HG03103 (cell line): ENCODE data around the gene TAF10.

Experiments used
- ATAC-seq: cut with Tn5 transposase; IDR thresholded peaks from one replicate; pipeline ENCODE4 v1.9.1; 2021; ENCODE audit warnings: low read depth; ENCODE audit not compliant: unreplicated experiment

TAF10 gene

DNA sequence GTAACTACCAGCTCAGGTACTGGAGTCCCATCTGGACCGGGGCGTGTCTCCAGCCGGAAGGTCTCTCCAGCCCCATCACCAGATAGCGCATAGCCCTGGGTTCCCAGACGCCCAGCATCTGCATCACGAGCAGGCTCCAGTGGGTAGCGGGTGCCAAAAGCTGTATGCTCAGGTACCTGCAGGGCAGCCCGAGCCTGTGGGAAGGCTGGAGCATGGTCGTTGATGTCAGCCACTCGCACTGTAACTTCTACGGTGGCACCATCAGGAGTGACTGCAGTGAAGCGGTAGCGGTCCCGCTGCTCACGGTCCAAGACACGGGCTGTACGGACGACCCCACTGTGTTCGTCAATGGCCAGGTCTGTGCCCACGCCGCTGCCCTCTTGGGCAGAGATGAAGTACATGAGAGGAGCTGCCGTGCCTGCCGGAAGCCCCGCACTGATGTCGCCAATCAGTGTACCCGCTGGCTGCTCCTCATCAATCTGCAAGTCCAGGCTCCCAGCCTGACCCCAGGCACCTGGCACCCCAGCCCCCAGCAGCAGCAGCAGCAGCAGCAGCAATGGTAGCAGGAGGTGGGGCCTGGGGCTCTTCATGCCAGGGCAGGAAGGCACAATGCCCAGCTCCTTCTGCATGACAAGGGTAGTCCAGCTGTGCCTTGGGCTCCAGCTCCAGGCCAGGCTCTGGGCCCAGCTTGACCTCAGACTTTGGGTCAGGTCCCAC lies 29.1 kb upstream of the TAF10 start:
- no peak for ATAC-seq

DNA sequence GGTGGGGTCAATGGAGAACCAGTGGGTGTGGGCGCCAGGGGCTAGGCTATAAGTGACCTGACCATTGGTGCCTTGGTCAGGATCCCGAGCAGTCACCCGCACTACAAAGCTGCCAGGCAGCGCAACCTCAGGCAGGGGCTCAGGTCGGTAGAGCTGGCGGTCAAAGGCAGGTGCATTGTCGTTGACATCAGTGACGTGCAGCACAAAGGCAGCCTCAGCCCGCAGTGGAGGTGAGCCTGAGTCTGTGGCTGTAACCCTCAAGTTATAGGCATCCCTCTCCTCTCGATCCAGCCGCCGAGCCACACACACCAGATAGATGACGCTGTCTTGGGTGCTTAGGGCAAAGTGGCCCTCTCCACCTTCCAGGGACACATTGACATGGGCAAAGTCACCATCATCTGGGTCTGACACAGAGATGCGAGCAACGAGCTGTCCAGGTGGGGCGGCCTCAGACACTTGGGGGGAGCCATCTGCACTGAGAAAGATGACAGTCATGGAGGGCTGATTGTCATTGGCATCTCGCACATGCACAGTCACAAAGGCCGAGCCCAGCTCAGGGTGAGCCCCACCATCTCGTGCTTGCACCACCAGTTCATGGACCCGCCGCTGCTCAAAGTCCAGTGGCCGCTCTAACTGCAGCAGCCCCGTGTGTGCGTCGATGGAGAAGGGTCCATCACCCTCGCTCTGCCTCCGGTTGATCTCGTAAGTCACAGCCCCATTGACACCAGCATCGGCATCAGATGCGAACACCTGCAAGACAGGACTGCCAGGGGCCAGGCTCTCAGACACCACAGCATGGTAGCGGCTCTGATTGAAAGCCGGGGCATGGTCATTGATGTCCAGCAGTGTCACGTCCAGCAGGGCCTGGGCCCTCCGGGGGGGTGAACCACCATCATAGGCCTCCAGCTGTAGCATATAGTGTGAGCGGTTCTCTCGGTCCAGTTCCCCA lies 28.3 kb upstream of the TAF10 start:
- ATAC-seq: no peak

- ATAC-seq: no peak
Measured at GRCh38 chr11:6638429-6638828, 26.4 kb upstream of the TAF10 start.

- ATAC-seq: no peak
Measured at GRCh38 chr11:6637871-6638270, 25.9 kb upstream of the TAF10 start.

DNA sequence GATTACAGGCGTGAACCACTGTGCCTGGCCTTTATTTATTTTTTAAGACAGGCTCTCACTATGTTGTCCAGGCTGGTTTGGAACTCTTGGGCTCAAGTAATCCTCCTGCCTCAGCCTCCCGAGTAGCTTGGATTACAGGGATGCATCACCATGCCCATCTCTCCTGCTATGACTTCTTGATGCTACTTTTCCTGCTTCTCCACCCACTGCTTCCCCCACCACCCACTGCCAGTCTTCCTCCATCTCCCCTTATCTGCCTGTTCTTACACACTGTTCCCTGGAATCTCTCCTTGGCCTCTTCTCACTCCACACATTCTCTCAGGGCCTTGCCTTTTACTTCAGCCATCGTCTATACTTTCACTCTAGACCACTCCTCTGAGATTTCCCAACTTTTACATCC lies 24.5 kb upstream of the TAF10 start:
- ATAC-seq: no peak

GRCh38 chr11:6635082-6635932 lies 23.3 kb upstream of the TAF10 start:
- ATAC-seq: no peak

- ATAC-seq: no peak
Measured at GRCh38 chr11:6634534-6634933, 22.5 kb upstream of the TAF10 start.

DNA sequence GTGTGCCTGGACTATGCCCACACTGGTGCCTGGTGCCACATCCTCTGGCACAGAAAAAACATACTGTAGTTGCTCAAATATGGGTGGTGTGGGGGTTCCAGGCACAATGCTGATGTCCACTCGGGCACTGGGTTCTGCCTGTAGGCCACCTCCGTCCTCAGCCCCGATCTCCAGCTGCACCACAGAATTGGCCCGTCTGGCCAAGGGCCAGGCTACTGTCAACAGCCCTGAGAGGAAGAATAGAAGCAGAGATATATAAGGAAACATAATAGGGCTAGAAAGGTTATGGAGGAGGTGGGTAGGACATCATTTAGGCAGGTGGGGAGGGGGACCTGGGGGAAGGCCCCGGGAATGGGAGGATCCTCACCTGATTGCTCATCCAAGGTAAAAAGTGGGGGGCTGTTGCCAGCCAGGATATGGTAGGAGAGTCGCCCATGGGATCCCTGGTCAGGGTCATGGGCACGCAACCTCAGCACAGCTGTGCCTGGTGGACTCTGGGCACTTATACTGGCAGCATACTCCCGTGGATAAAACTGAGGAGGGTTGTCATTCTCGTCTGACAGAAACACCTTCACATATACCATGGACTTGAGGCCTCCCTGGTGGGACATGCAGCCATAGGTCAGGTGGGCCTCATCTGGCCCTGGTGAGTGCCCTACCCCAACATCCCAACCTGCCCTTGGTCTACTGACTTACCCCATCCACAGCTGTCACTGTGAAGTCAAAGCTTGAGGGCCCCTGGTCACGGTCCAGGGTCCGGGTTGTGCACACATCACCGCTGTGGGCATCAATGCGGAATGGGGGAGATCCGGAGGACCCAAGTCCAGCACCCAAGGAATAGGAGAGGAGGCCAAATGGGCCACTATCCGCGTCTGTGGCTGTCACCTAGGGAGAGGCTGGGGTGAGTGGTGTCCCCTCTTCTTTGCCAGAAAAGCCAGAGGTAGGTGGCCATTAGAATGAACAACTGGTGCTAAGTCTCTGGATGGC lies 21.7 kb upstream of the TAF10 start:
- no peak for ATAC-seq

- ATAC-seq: no peak
Measured at GRCh38 chr11:6632116-6633073, 20.4 kb upstream of the TAF10 start.

DNA sequence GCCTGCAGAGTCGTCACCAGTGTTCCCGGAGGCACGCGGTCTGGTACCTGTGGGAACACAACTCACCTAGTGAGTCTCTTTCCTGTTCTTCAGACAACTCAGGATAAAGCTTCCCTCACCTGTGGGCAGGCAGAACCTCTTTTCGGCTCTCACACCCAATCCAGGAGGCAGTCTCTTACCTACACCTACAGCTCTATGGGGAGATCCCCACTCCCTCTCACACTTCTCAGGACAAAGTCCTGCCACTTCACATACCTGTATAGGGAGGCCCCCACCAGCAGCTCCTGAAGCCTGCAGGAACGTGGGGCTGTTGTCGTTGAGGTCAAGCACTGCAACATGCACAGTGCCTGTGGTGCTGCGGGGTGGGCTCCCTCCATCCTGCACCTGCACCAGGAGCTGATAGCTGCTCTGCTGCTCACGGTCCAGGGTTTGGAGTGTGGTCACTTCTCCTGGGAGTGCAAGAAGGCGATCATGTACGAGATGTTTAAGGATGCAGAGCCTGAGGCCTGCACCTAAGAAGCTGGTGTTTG lies 19.4 kb upstream of the TAF10 start:
- no peak for ATAC-seq

- ATAC-seq: no peak
Measured at GRCh38 chr11:6630632-6631291, 18.7 kb upstream of the TAF10 start.

- no peak for ATAC-seq
Measured at GRCh38 chr11:6629892-6630631, 18.0 kb upstream of the TAF10 start.

DNA sequence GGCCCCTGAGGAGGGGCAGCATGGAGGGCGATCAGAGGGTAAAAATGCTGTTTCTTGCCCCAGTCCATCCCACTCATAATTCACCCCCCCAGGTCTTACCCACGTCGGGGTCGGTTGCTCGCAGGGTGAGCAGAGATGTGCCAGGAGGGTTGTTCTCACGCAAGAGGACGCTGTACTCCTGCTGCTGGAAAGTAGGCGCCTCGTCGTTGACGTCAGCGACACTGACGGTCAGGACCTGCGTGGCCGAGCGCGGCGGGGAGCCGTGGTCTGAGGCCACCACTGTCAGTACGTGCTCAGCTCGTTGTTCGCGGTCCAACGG lies 17.5 kb upstream of the TAF10 start:
- no peak for ATAC-seq

GRCh38 chr11:6628526-6628925 lies 16.5 kb upstream of the TAF10 start:
- no peak for ATAC-seq

- no peak for ATAC-seq
Measured at GRCh38 chr11:6627762-6628241, 15.8 kb upstream of the TAF10 start.

- ATAC-seq: no peak
Measured at GRCh38 chr11:6626971-6627761, 15.2 kb upstream of the TAF10 start.
